T-cell (primary cell): Measurements from ENCODE around the gene CA5A. TPM values are rescaled to one million over a fixed set of nuclear protein-coding genes. Genes with fewer than 3 reads are reported as not detected.
"Not testable (repeated sequence)": the region's sequence is repeated elsewhere in the genome, so short reads cannot be mapped to it uniquely, and the experiment has no call there.

Experiments
- ATAC-seq, 4 experiments: fragments of 200-7000 bp in 3 of 4; fragments of 150-1000 bp in 1 of 4; cut with Tn5 transposase; replicated peaks in 1 of 4; 1 replicate in 3 of 4; 2 replicates in 1 of 4; pipeline ENCODE4 v1.10.0; 2021; ENCODE audit warnings: moderate library complexity in 3 of 4, mild to moderate bottlenecking in 2 of 4, moderate number of reproducible peaks in 1 of 4
- CTCF ChIA-PET, 2 donors: fragments of 300-600 bp; sonication (Branson Sonifier 250); formaldehyde crosslinking; loops; one replicate each; lab custom pipeline; 2022; ENCODE audit warnings: antibody characterized with exemption in 2 of 2; lab: Charles Lee
- POLR2A ChIA-PET, 2 donors: fragments of 300-600 bp; sonication (Branson Sonifier 250); formaldehyde crosslinking; loops; one replicate each; lab custom pipeline; 2022; ENCODE audit warnings: antibody characterized with exemption in 2 of 2; lab: Charles Lee
- DNase-seq, 35 experiments: peaks; one replicate each; pipeline versions ENCODE4 v3.0.0 to v3.0.0-alpha.2; 2013 to 2023
- H3K27ac ChIP-seq: one replicate; pipeline ENCODE4 v1.5.1; 2013; ENCODE audit warnings: low read length
- H3K27me3 ChIP-seq, 2 experiments: replicated peaks in 1 of 2; 1 replicate in 1 of 2; 2 replicates in 1 of 2; pipeline versions ENCODE4 v1.6.1 to v1.7.0; 2013; ENCODE audit warnings: low read length in 1 of 2, mixed read lengths in 1 of 2; ENCODE audit not compliant: control insufficient read depth in 2 of 2, insufficient read depth in 2 of 2; ENCODE audit errors: extremely low read depth in 1 of 2
- H3K36me3 ChIP-seq, 2 donors: 1 replicate in 1 of 2; 2 replicates in 1 of 2; pipeline versions ENCODE4 v1.6.1 to v1.7.0; 2013; ENCODE audit warnings: low read length in 1 of 2; ENCODE audit not compliant: control insufficient read depth in 2 of 2, insufficient read depth in 1 of 2; ENCODE audit errors: extremely low read depth in 1 of 2
- H3K4me1 ChIP-seq, 2 experiments: 1 replicate in 1 of 2; 2 replicates in 1 of 2; pipeline versions ENCODE4 v1.6.1 to v1.7.0; 2013; ENCODE audit warnings: low read length in 2 of 2, mixed read lengths in 1 of 2; ENCODE audit not compliant: insufficient read depth in 2 of 2, control insufficient read depth in 1 of 2; ENCODE audit errors: extremely low read depth in 1 of 2
- H3K4me3 ChIP-seq, 2 donors: 1 replicate in 1 of 2; 2 replicates in 1 of 2; pipeline versions ENCODE4 v1.5.1 to v1.7.0; 2013; ENCODE audit warnings: mild to moderate bottlenecking in 2 of 2, low read length in 1 of 2, moderate library complexity in 1 of 2; ENCODE audit not compliant: control insufficient read depth in 1 of 2; ENCODE audit errors: extremely low read depth in 1 of 2
- H3K9me3 ChIP-seq: 2 replicates; pipeline ENCODE4 v1.7.0; 2013
- H3K27ac Mint-ChIP-seq, 2 donors: one replicate each; pipeline ENCODE4 v1.8.0; 2020 to 2021; ENCODE audit warnings: mild to moderate bottlenecking in 2 of 2, mixed read lengths in 2 of 2
- H3K27me3 Mint-ChIP-seq, 2 donors: one replicate each; pipeline ENCODE4 v1.8.0; 2021 to 2022; ENCODE audit warnings: mixed read lengths in 2 of 2
- H3K36me3 Mint-ChIP-seq: one replicate; pipeline ENCODE4 v1.8.0; 2021; ENCODE audit warnings: mixed read lengths
- H3K4me1 Mint-ChIP-seq, 3 donors: one replicate each; pipeline ENCODE4 v1.8.0; 2020 to 2022; ENCODE audit warnings: mixed read lengths in 3 of 3, mild to moderate bottlenecking in 1 of 3
- H3K4me3 Mint-ChIP-seq, 3 donors: one replicate each; pipeline ENCODE4 v1.8.0; 2020 to 2022; ENCODE audit warnings: mild to moderate bottlenecking in 3 of 3, mixed read lengths in 3 of 3, moderate library complexity in 3 of 3
- H3K9me3 Mint-ChIP-seq, 3 donors: one replicate each; pipeline ENCODE4 v1.8.0; 2020 to 2022; ENCODE audit warnings: mixed read lengths in 3 of 3
- WGBS: methylation state at CpG from one replicate; pipeline ENCODE4 v1.1.5; 2013; ENCODE audit warnings: missing lambda C conversion rate; ENCODE audit not compliant: insufficient coverage; 5-methylcytosine and 5-hydroxymethylcytosine counted together
- total RNA-seq, 35 experiments: library from RNA in 6 of 35; stranded (reverse) in 6 of 35; fragments of 120-200 nt in 1 of 35; gene quantifications; one replicate each; pipeline versions ENCODE4 v1.2.1 to v1.2.4 and lab custom pipeline; 2013 to 2026

Gene CA5A
- total RNA-seq, 5 donors from 2014 or later (not counting 1 experiment from before 2014, with no cell fraction given): 0.20 TPM; not detected in 4

DNA sequence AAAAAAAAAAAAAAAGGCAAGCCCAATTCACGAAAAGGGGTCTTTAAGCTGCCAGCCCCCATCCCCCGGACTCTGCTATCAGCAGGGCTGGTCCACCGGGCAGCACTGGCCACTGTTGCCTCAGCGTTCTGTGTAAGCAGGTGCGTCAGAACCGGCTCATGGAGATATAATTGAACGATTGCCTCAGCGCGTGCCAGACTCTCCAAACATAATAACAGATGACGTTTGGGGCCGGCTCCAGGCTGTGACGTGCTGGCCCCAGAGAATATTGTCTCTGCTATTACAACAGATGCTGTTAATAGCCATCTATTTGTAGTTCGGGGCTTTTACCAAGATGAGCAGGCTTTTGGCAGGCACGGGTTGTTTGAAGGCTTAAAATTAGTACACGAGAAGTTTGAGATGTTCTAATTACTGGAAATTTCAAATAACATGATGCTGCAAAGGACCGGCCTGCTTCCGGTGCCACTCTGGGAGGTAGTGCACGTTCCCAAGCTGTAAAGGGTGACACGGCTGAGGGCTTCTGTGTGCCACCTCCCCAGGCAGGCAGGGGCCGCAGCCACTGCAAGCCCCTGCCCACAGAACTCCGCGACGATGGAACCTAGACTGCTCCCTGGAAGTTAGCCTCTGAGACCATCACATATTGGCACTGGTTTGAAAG is 25.1 kb downstream of the CA5A start:
- not testable (repeated sequence) for H3K27ac Mint-ChIP-seq, H3K27ac ChIP-seq, H3K4me3 Mint-ChIP-seq, H3K9me3 ChIP-seq, H3K4me1 ChIP-seq, H3K9me3 Mint-ChIP-seq, H3K4me3 ChIP-seq, H3K36me3 Mint-ChIP-seq, H3K36me3 ChIP-seq, H3K4me1 Mint-ChIP-seq, H3K27me3 Mint-ChIP-seq, ATAC-seq, DNase-seq
- ChIA-PET POLR2A (interaction anchor here in 1 of 2 donors (0.6 kb wide), 1 partner anchor 65 kb away, joined by 8 read pairs; no protein-coding TSS in a partner anchor), CTCF (interaction anchor here (0.6 to 0.7 kb wide), 3 partner anchors 15 to 141 kb away, joined by 4 to 7 read pairs (median 4); no protein-coding TSS in a partner anchor)
- 88% methylated on average over 12 of the region's 23 CpGs for WGBS
- H3K27me3 ChIP-seq: peaks cover 0 to 19% of the 10 kb centered on the region in 2 experiments

- peaks cover 0 to 15% of the 10 kb centered on the region in 2 experiments for H3K27me3 ChIP-seq
- not testable (repeated sequence) for H3K36me3 Mint-ChIP-seq, H3K4me1 Mint-ChIP-seq, H3K27me3 Mint-ChIP-seq, H3K4me1 ChIP-seq, H3K4me3 ChIP-seq, H3K4me3 Mint-ChIP-seq, H3K36me3 ChIP-seq, H3K9me3 ChIP-seq, H3K9me3 Mint-ChIP-seq, H3K27ac ChIP-seq
- peak; percentile 33 to 81 (median 70) for DNase-seq
- ChIA-PET CTCF (interaction anchor here in 1 of 2 donors (1.0 to 1.3 kb wide), 2 partner anchors 130 kb away, joined by 4 to 8 read pairs; no protein-coding TSS in a partner anchor), POLR2A (interaction anchor here in 1 of 2 donors (1.0 kb wide), 1 partner anchor 12 kb away, joined by 3 read pairs; no protein-coding TSS in a partner anchor)
- H3K27ac Mint-ChIP-seq: peak overlapping the region in 1 of 2 donors; percentile 33
- WGBS: 24% methylated on average over 25 of the region's 36 CpGs
- ATAC-seq: peak; percentile 86 to 90 (median 87)
Measured at GRCh38 chr16:87909203-87909935, 27.0 kb downstream of the CA5A start.

DNA sequence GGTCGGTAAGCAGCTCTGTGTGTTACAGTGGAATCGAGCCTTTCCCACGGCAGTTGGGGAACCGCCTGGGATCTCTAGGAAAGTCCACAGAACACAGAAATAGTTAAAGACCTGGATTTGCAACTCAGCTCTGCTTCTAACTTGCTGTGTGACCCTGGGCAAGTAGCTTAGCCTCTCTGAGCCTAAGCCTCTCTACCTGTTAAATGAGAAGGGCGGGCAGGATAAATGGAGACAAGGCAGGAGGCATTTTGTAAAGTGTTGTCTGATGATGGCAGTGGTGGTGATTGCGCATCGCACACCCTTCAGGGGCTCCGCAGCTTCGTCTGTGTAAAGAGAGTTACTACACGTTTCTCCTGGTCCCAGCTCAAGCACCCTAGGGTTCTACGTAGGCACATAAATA is 28.2 kb downstream of the CA5A start:
- H3K27me3 Mint-ChIP-seq, H3K36me3 ChIP-seq, H3K9me3 ChIP-seq, H3K27ac Mint-ChIP-seq, H3K4me1 ChIP-seq, H3K4me3 Mint-ChIP-seq, H3K27me3 ChIP-seq, H3K9me3 Mint-ChIP-seq, H3K36me3 Mint-ChIP-seq, DNase-seq, H3K4me1 Mint-ChIP-seq, H3K27ac ChIP-seq, ATAC-seq, H3K4me3 ChIP-seq: not testable (repeated sequence)
- CTCF ChIA-PET: interaction anchor here (1.0 to 1.5 kb wide), 4 partner anchors 35 to 129 kb away, joined by 4 to 5 read pairs (median 4); no protein-coding TSS in a partner anchor
- POLR2A ChIA-PET: interaction anchor here in 1 of 2 donors (0.6 kb wide), 1 partner anchor 8 kb away, joined by 4 read pairs; no protein-coding TSS in a partner anchor
- WGBS: 92% methylated on average over 7 of the region's 11 CpGs

- H3K27me3 ChIP-seq, H3K27ac Mint-ChIP-seq, POLR2A ChIA-PET, H3K27ac ChIP-seq, DNase-seq, ATAC-seq, H3K9me3 Mint-ChIP-seq, H3K36me3 Mint-ChIP-seq, H3K4me1 Mint-ChIP-seq, H3K36me3 ChIP-seq, H3K4me3 Mint-ChIP-seq, H3K9me3 ChIP-seq, H3K4me1 ChIP-seq, H3K4me3 ChIP-seq, H3K27me3 Mint-ChIP-seq: not testable (repeated sequence)
- CTCF ChIA-PET: interaction anchor here (0.6 to 1.6 kb wide), 4 partner anchors 10 to 135 kb away, joined by 3 to 7 read pairs (median 5); no protein-coding TSS in a partner anchor
- WGBS: 87% methylated on average over 5 of the region's 7 CpGs
Measured at GRCh38 chr16:87905521-87905920, 30.8 kb downstream of the CA5A start.

GRCh38 chr16:87904963-87905362 is 31.4 kb downstream of the CA5A start:
- CTCF ChIA-PET: interaction anchor here in 1 of 2 donors (0.6 to 1.0 kb wide), 2 partner anchors 126 to 135 kb away, joined by 7 read pairs; no protein-coding TSS in a partner anchor
- WGBS: no CpG with 5 or more reads among the region's 5 CpGs
- H3K27ac ChIP-seq, ATAC-seq, H3K4me3 ChIP-seq, H3K4me3 Mint-ChIP-seq, H3K36me3 ChIP-seq, H3K9me3 ChIP-seq, H3K27me3 Mint-ChIP-seq, DNase-seq, H3K9me3 Mint-ChIP-seq, H3K27me3 ChIP-seq, H3K36me3 Mint-ChIP-seq, H3K27ac Mint-ChIP-seq, H3K4me1 ChIP-seq, H3K4me1 Mint-ChIP-seq: not testable (repeated sequence)
- POLR2A ChIA-PET: interaction anchor here in 1 of 2 donors (0.6 kb wide), 1 partner anchor 9 kb away, joined by 4 read pairs; no protein-coding TSS in a partner anchor

DNA sequence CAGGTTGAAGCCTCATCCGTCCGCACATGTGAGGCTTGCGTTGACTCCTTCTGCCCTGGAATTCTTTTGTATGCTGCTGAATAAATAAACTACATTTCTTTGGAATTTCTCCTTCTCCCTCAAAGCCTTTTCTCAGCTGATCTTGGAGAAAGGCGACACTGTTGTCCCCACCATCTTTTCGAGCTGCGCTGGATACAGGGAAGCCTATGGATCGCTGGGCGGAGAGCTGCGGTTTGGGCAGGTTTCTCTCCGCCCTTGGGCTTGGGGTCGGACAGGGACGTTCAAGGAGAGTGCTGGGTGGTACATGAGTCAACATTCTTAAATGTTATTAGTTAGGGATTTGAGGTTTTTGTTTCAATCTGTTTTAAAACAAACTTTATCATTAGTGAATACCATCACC is 35.8 kb downstream of the CA5A start:
- H3K27ac Mint-ChIP-seq: peak overlapping the region in 1 of 2 donors; percentile 11
- H3K4me3 ChIP-seq, H3K27me3 Mint-ChIP-seq, DNase-seq, H3K27ac ChIP-seq, H3K36me3 Mint-ChIP-seq, ATAC-seq, POLR2A ChIA-PET, H3K27me3 ChIP-seq, H3K4me3 Mint-ChIP-seq, H3K9me3 ChIP-seq, H3K36me3 ChIP-seq, H3K9me3 Mint-ChIP-seq: not testable (repeated sequence)
- CTCF ChIA-PET: interaction anchor here in 1 of 2 donors (0.6 kb wide), 1 partner anchor 29 kb away, joined by 3 read pairs; no protein-coding TSS in a partner anchor
- 95% methylated on average over 9 of the region's 12 CpGs for WGBS
- H3K4me1 Mint-ChIP-seq: peaks cover 28 to 30% (median 30%) of the 10 kb centered on the region in 3 donors
- peaks cover 13 to 37% of the 10 kb centered on the region in 2 experiments for H3K4me1 ChIP-seq
